ENCODE results near the gene ME2.
"Not testable (repeated sequence)": the region's sequence is repeated elsewhere in the genome, so short reads cannot be mapped to it uniquely, and the experiment has no call there.

The ME2 gene

DNA sequence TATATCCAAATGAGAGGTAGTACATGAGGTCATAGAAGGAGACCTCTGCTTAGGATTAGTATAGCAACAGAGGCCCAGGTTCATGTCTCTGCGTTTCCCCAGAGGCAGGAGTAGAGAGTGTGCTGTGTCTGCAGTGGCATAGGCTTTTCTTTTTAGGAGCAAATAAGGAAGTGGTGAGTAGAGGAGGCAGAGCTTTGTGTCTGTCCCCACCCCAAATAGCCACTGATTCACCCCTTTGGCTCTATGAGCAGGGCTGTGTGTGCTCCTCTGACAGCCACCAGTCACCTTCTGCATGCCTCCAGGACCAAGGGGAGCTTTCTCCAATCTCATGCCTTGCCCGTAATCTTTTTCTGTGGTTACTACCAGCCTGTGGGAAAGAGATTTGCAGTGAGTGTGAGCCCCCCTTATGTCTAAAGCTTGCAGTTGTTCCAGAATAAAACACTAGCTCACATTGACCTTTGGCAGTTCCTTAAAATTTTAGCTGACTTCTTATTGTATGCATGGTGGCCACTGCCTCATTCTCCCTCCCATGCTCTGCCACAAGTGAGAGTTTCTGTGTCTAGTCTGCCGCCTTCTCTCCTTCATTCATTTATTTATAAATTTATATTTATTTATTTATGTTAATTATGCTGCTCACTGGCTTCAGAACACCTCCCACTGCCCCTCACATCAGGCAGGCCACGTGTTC lies 65.5 kb downstream of the ME2 start:
- no peak for TF ChIP-seq EZH2phosphoT487 (IDR thresholded peaks at IDR 0.05; ENCODE audit: borderline replicate concordance, low read length)
- TF ChIP-seq, protein P1, sequence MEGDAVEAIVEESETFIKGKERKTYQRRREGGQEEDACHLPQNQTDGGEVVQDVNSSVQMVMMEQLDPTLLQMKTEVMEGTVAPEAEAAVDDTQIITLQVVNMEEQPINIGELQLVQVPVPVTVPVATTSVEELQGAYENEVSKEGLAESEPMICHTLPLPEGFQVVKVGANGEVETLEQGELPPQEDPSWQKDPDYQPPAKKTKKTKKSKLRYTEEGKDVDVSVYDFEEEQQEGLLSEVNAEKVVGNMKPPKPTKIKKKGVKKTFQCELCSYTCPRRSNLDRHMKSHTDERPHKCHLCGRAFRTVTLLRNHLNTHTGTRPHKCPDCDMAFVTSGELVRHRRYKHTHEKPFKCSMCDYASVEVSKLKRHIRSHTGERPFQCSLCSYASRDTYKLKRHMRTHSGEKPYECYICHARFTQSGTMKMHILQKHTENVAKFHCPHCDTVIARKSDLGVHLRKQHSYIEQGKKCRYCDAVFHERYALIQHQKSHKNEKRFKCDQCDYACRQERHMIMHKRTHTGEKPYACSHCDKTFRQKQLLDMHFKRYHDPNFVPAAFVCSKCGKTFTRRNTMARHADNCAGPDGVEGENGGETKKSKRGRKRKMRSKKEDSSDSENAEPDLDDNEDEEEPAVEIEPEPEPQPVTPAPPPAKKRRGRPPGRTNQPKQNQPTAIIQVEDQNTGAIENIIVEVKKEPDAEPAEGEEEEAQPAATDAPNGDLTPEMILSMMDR (IDR thresholded peaks at IDR 0.05; ENCODE audit: low read depth, low read length, poor library complexity, severe bottlenecking): no peak
- Histone ChIP-seq H3K4me1 (ENCODE audit: control insufficient read depth, low read length) (no peaks in the 10 kb centered on the region), H3K27ac (ENCODE audit: low read depth, low read length) (no peak overlapping the region), H3K4me3 (ENCODE audit: low read length) (no peak overlapping the region), H3K79me2 (ENCODE audit: control insufficient read depth, low read length) (no peaks in the 10 kb centered on the region), H3K9me3 (ENCODE audit: control insufficient read depth, insufficient read depth, low read length) (no peaks in the 10 kb centered on the region), H3K9me2 (replicated peaks; ENCODE audit: control insufficient read depth, low read length) (no peaks in the 10 kb centered on the region), H3F3A (ENCODE audit: control insufficient read depth, insufficient read depth) (peaks cover 2% of the 10 kb centered on the region; the same call in 1 of the 2 replicates), H3K4me2 (ENCODE audit: low read length) (no peak overlapping the region), H3K27me3 (ENCODE audit: control insufficient read depth, low read length) (no peaks in the 10 kb centered on the region), H4K20me1 (ENCODE audit: control insufficient read depth, insufficient read depth, low read depth, low read length) (no peaks in the 10 kb centered on the region), H3K36me3 (ENCODE audit: control insufficient read depth, low read length) (peaks cover 51% of the 10 kb centered on the region)

DNA sequence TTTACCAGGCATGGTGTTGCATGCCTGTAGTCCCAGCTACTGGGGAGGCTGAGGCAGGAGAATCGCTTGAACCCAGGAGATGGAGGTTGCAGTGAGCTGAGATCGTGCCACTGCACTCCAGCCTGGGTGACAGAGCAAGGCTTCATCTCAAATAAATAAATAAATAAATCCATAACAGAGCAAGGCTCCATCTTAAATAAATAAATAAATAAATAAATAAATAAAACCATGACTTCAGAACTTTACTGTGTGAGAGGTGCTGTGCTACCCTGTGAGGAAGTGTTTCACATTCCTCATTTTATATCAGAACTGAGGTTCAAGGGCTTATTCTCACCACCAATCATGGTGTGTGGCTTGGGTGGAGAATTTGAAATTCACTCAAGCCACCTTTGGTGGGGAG lies 67.0 kb downstream of the ME2 start:
- not testable (repeated sequence) for H4K20me1 ChIP-seq (ENCODE audit: control insufficient read depth, insufficient read depth, low read depth, low read length); H3F3A ChIP-seq (ENCODE audit: control insufficient read depth, insufficient read depth); H3K9me2 ChIP-seq (replicated peaks; ENCODE audit: control insufficient read depth, low read length); H3K79me2 ChIP-seq (ENCODE audit: control insufficient read depth, low read length); H3K27me3 ChIP-seq (ENCODE audit: control insufficient read depth, low read length); H3K4me1 ChIP-seq (ENCODE audit: control insufficient read depth, low read length); H3K27ac ChIP-seq (ENCODE audit: low read depth, low read length); H3K9me3 ChIP-seq (ENCODE audit: control insufficient read depth, insufficient read depth, low read length); H3K4me2 ChIP-seq (ENCODE audit: low read length); H3K4me3 ChIP-seq (ENCODE audit: low read length)
- peaks cover 38% of the 10 kb centered on the region for H3K36me3 ChIP-seq (ENCODE audit: control insufficient read depth, low read length)

DNA sequence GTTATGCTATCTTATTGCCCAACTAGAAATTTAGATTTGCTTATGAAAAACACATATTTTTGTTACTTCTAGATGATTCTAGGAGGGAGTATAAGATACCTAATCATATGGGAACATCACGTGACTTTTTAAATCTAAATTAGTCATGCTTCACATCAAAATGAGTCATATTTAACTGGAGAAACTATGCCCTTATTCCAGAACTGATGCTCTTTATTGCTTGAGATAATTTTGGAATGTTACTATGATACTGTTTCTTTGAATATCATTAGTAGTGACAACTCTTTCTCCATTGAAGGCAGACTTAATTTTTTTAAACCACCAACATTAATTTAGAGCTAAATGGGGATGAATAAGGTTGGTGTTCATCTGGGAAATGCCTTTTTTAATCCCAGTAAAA lies 69.0 kb downstream of the ME2 start:
- H3F3A ChIP-seq (ENCODE audit: control insufficient read depth, insufficient read depth): peaks cover 2% of the 10 kb centered on the region; the same call in 1 of the 2 replicates
- no peak for TF ChIP-seq EZH2phosphoT487 (IDR thresholded peaks at IDR 0.05; ENCODE audit: borderline replicate concordance, low read length)
- TF ChIP-seq, protein P1 (IDR thresholded peaks at IDR 0.05; ENCODE audit: low read depth, low read length, poor library complexity, severe bottlenecking): no peak

DNA sequence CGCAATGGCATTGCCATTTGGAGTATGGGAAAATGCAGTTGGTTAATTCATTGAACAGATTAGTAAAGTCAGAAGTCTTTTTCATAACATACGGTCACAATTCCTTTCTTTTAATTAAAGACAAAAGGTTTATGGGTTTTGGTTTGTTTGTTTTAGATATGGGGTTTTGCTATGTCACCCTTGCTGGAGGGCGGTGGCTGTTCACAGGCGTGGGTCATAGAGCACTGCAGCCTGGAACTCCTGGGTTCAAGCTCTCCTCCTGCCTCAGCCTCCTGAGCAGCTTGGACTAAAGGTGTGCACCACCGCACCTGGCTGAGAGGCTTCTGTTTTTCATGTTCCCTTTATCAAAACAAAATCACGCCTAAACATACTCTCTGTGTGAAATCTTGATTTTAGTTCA lies 70.3 kb downstream of the ME2 start:
- Histone ChIP-seq H3K79me2 (ENCODE audit: control insufficient read depth, low read length) (no peaks in the 10 kb centered on the region), H3K27ac (ENCODE audit: low read depth, low read length) (no peak overlapping the region), H3K9me2 (replicated peaks; ENCODE audit: control insufficient read depth, low read length) (no peaks in the 10 kb centered on the region), H3F3A (ENCODE audit: control insufficient read depth, insufficient read depth) (peaks cover 2% of the 10 kb centered on the region; the same call in 1 of the 2 replicates), H4K20me1 (ENCODE audit: control insufficient read depth, insufficient read depth, low read depth, low read length) (no peaks in the 10 kb centered on the region), H3K4me2 (ENCODE audit: low read length) (no peak overlapping the region), H3K4me3 (ENCODE audit: low read length) (no peak overlapping the region), H3K4me1 (ENCODE audit: control insufficient read depth, low read length) (no peaks in the 10 kb centered on the region), H3K9me3 (ENCODE audit: control insufficient read depth, insufficient read depth, low read length) (no peaks in the 10 kb centered on the region), H3K27me3 (ENCODE audit: control insufficient read depth, low read length) (no peaks in the 10 kb centered on the region), H3K36me3 (ENCODE audit: control insufficient read depth, low read length) (peaks cover 25% of the 10 kb centered on the region)
- no peak for TF ChIP-seq EZH2phosphoT487 (IDR thresholded peaks at IDR 0.05; ENCODE audit: borderline replicate concordance, low read length)
- TF ChIP-seq, protein P1 (IDR thresholded peaks at IDR 0.05; ENCODE audit: low read depth, low read length, poor library complexity, severe bottlenecking): no peak

More for the DNA sequence above, 69.0 kb downstream of the ME2 start:
- Histone ChIP-seq H3K36me3 (ENCODE audit: control insufficient read depth, low read length) (peaks cover 30% of the 10 kb centered on the region), H3K9me2 (replicated peaks; ENCODE audit: control insufficient read depth, low read length) (no peaks in the 10 kb centered on the region), H3K27ac (ENCODE audit: low read depth, low read length) (no peak overlapping the region), H3K4me1 (ENCODE audit: control insufficient read depth, low read length) (no peaks in the 10 kb centered on the region), H3K4me2 (ENCODE audit: low read length) (no peak overlapping the region), H3K4me3 (ENCODE audit: low read length) (no peak overlapping the region), H3K27me3 (ENCODE audit: control insufficient read depth, low read length) (no peaks in the 10 kb centered on the region), H4K20me1 (ENCODE audit: control insufficient read depth, insufficient read depth, low read depth, low read length) (no peaks in the 10 kb centered on the region), H3K79me2 (ENCODE audit: control insufficient read depth, low read length) (no peaks in the 10 kb centered on the region), H3K9me3 (ENCODE audit: control insufficient read depth, insufficient read depth, low read length) (no peaks in the 10 kb centered on the region)
